HG02885 (cell line): ENCODE data around the gene NKAIN2.

ENCODE experiments used
- ATAC-seq: cut with Tn5 transposase; IDR thresholded peaks from one replicate; pipeline ENCODE4 v1.9.1; 2021; ENCODE audit warnings: mild to moderate bottlenecking; ENCODE audit not compliant: unreplicated experiment, poor library complexity

NKAIN2 gene

GRCh38 chr6:124466949-124467348 is 663.3 kb downstream of the NKAIN2 start:
- ATAC-seq: no peak

DNA sequence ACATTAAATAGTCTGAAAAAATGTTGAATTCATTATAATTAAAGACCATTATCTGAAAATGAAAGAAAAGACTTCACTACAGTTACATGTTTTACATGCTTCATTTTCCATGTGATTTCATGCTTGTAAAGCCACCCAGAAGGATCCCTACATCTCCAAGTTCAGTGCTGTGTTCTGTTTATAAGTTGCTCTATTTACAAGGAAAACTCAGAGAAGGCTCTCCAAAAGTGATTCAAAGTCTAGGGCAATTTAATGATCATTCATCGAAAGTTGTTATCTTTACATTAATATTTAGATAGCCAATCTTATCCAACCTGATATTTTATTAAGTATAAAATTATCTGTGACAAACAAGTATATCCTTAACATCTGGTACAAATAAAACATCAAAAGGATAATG is 663.7 kb downstream of the NKAIN2 start:
- no peak for ATAC-seq

DNA sequence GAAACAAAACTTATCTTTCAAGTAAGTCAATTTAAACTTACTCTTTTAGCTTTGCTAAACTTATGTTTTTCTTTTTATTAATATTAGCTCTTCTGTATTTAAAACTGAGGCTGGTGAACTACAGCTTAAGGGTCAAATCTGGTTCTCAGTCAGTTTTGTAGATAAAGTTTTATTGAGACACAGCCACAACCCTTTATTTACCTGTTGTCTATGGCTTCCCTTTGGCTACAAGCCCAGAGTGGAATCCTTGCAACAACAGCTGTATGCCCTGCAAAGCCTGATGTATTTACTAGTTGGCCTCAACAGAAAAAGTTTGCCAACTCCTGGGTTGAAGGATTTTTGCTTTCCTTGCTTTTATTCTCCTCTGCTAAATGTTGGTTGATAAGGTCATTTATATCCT is 667.1 kb downstream of the NKAIN2 start:
- ATAC-seq: no peak

DNA sequence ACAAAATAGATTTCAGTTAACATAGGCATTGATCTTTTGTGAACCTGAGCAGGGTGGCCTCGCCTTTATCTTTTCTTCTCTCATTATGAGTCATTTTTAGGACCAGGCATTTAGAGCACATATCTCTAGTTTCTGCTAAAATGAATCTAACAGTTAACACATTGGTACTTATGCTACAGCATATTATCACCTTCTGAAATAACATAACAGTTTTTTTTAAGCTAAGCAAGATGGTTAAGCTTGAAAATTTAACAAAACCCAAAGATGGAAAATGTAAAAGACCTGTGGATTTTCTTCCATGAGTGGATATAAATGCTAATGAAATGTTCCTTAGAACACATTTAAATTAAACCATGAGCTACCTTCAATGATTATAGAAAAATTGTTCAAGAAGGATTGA is 671.5 kb downstream of the NKAIN2 start:
- ATAC-seq: no peak

GRCh38 chr6:124478906-124479305 is 675.2 kb downstream of the NKAIN2 start:
- no peak for ATAC-seq

DNA sequence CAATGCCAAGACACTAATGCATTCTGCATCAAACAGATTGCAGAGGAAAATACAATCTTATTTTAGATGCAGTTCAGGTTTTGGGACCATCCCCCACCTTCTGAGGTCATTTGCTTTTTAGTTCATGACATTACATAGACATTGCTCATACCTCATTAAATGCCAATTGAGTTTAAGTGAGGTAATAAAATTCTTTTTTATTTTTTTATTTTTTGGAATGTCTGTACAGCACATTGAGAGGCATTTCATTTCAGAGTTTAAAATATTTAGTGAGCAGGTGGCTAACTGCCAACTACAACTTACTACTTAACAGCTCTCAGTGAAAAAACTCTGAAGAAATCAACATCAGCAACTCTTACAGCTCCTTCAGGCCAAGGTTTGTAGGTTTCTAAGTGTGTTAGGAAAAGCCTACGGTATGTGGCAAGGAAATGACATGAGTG is 676.3 kb downstream of the NKAIN2 start:
- no peak for ATAC-seq

GRCh38 chr6:124482071-124482491 is 678.4 kb downstream of the NKAIN2 start:
- ATAC-seq: no peak

- ATAC-seq: no peak
Measured at GRCh38 chr6:124487623-124488431, 684.2 kb downstream of the NKAIN2 start.

GRCh38 chr6:124490122-124490521 is 686.5 kb downstream of the NKAIN2 start:
- no peak for ATAC-seq

GRCh38 chr6:124493259-124493658 is 689.6 kb downstream of the NKAIN2 start:
- ATAC-seq: no peak

DNA sequence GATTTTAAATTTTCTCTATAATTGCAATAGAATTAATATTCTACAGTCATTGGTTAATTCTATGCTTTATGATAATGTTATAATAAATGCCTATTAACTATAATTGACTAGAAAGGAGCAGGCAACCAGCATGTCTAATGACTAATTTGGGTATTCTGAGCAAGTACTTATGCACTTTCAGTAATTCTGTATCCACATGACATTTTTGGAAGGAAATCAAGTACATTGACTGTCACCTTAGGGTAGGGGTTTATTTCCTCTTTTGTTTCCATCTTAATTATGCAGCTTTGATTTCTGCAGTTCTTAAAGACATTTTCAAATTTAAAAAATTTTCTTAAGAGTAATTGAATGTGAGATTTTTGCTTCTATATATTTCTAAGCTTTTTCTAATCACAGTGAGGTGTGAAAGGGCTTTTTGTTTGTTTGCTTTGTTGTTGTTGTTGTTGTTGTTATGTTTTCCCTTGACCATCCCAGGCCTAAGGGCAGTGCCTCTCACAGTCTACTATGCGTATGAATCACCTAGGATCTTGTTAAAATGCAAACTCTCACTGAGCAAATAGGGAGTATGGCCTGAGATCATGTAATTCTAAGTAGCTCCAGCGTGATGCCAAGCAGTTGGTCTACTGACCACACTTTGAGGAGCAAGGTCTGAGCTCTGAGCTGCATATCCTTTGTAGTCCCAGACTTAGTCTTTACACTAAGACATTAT is 691.4 kb downstream of the NKAIN2 start:
- ATAC-seq: no peak

DNA sequence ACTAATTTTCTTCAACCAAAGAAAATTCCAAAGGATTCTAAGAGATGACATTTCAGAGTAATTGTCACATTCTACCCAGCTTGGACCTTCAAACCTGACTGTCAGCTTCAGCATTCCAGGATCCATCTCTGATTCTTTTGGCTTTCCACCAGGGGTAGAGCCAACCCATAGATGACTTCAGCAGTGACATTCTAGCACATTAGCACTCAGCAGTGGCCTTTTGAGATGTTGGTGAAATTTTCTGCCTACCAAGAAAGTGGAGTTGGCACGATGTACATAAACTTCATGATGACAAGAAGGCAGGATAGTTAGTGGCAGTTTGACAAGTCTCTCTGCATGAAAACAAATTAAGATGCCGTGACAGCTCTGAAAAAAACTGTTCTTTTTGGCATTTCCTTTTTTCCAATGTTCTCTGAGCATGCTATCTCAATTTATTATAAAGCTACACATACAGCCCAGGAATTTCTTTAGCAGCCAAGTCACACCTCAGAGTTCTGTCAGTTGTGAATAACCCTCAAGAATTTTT is 692.1 kb downstream of the NKAIN2 start:
- no peak for ATAC-seq

- ATAC-seq: no peak
Measured at GRCh38 chr6:124496334-124496733, 692.7 kb downstream of the NKAIN2 start.

- no peak for ATAC-seq
Measured at GRCh38 chr6:124512431-124512830, 708.8 kb downstream of the NKAIN2 start.

DNA sequence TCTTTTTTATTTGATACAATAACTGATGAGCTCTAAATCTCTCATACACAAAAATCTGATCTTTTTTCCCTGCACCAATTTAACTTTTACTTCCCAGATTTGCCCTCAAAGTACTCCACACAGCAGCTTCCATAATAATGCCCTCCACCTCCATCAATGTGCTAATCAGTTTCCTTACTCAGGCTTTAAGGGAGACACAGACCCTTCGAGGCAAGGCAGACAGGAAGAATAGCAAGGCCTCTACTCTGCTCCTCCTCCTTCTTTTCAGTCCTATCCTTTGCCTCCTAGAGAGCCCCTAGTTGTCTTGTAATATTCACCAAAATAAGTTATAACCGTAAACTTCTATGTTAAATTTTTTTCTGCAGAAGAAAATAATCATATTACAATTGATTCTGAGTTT is 713.7 kb downstream of the NKAIN2 start:
- no peak for ATAC-seq

GRCh38 chr6:124520514-124520913 is 716.8 kb downstream of the NKAIN2 start:
- ATAC-seq: no peak

- no peak for ATAC-seq
Measured at GRCh38 chr6:124522335-124522734, 718.7 kb downstream of the NKAIN2 start.

- ATAC-seq: no peak
Measured at GRCh38 chr6:124524491-124525200, 721.0 kb downstream of the NKAIN2 start.

DNA sequence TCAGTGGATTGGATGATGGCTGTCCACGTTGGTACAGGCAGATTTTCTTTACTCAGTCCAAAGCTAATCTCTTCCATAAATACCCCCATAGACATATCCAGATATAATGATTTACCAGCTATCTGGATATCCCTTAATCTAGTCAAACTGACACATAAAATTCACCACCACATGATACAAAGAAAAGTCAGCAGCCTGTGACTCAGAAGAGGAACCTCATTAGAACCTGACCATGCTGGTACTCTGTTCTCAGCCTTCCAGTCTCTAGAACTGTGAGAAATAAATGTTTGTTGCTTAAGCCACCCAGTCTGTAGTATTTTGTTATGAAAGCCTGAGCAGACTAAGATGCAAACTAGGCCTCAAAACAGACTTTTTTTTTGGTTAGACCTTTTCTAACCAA is 727.3 kb downstream of the NKAIN2 start:
- no peak for ATAC-seq

- no peak for ATAC-seq
Measured at GRCh38 chr6:124535299-124535698, 731.6 kb downstream of the NKAIN2 start.

GRCh38 chr6:124535746-124536145 is 732.1 kb downstream of the NKAIN2 start:
- ATAC-seq: no peak
